ENCODE results near the gene PODNL1. TPM values are rescaled to one million over a fixed set of nuclear protein-coding genes. Genes with fewer than 3 reads are reported as not detected.

PODNL1 gene
- total and polyA plus RNA-seq, 10 of the 15 experiments (the other 5 are each of a cell fraction or from before 2014, with no cell fraction given): 0.04 to 0.44 TPM; not detected in 8

DNA sequence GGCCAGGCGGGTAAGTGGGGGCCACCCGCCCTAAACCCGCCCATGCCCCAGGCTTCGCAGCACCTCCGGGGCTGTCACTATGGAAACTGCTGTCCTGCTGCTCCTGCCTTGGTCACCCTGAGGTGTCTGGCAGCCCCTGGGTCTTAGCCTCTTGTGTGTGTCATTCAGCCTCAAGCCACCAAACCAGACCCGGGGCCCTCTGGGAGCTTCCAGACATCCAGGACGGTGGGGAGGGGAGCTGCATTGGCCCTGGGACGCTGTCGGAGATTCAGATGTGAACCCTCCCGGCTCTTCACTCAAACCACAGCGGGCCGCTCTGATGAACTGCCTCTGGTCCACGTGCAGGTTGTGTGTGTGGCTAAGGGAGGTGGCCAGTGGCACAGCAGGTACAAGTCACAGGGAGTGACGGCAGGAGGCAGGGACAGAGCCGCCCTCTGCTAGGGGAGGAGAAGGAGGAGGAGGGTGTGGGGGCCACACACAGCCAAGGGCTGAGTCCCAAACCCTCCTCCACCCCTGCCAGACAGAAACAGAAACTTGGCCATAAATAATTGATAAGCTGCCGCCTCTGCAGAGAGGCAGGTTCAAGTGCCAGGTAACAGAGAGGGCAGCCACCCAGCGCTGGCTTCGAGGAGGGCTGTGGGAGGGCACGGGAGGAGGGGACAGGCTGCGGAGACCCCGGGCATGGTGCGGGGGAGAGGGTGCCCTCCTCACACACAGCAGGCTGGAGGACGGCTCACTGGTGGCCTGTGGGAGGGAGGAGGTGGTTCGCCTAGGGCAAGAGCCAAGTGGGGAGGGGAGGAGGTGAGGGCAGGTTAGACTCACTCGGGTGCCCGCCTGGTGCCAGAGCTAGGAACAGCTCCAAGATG lies 53.3 kb downstream of the PODNL1 start:
- FAIRE-seq: no peak
- Histone ChIP-seq H3K36me3 (ENCODE audit: control insufficient read depth in 2 of 2, insufficient read depth in 2 of 2, low read length in 1 of 2) (no peaks in the 10 kb centered on the region), H3K79me2 (ENCODE audit: control insufficient read depth, insufficient read depth, low read length) (no peaks in the 10 kb centered on the region), H3K4me1 (ENCODE audit: control insufficient read depth, insufficient read depth, low read length) (peaks cover 25% of the 10 kb centered on the region), H3K4me3 (no peak overlapping the region), H3K27me3 (replicated peaks in 1 of 2; ENCODE audit: control insufficient read depth in 2 of 2, insufficient read depth in 2 of 2, low read length in 1 of 2) (no peaks in the 10 kb centered on the region), H3K9ac (ENCODE audit: control insufficient read depth, insufficient read depth, low read length) (no peak overlapping the region), H3K9me3 (replicated peaks; ENCODE audit: control insufficient read depth, insufficient read depth, low read length) (no peaks in the 10 kb centered on the region), H4K20me1 (ENCODE audit: control insufficient read depth, insufficient read depth) (no peaks in the 10 kb centered on the region), H3K27ac (ENCODE audit: control insufficient read depth, insufficient read depth) (no peak overlapping the region), H3K4me2 (ENCODE audit: control insufficient read depth, insufficient read depth) (no peak overlapping the region), H2AFZ (ENCODE audit: control insufficient read depth, low read depth, low read length) (no peak overlapping the region)
- CTCF ChIA-PET: interaction anchor here (1.5 to 8.1 kb wide), 9 partner anchors 9 to 189 kb away, joined by 3 to 152 read pairs (median 4); partner anchors contain the start of gene MISP3
- BruUV-seq (replicated peaks): no TSS peak
- POLR2A ChIA-PET: interaction anchor here (0.6 kb wide), 1 partner anchor 44 kb away, joined by 6 read pairs; no protein-coding TSS in a partner anchor
- WGBS (ENCODE audit: insufficient coverage, insufficient replicate concordance, low lambda C conversion rate, missing lambda C conversion rate): 46% methylated on average over 20 of the region's 26 CpGs
- SMC1A ChIA-PET (ENCODE audit: uncharacterized antibody, unreplicated experiment): interaction anchor here (0.6 kb wide), 1 partner anchor 56 kb away, joined by 3 read pairs; no protein-coding TSS in a partner anchor
- intact Hi-C loops (cut with micrococcal nuclease; ENCODE audit: unreplicated experiment) (loop anchor here (5.0 kb wide), 2 partner anchors 117 to 288 kb away; no protein-coding TSS in a partner anchor), in situ Hi-C loops (cut with MboI) (loop anchor here (5.0 to 25.0 kb wide), 2 partner anchors 187 to 452 kb away; partner anchors contain the start of gene MISP3)
- RAD21 ChIA-PET (ENCODE audit: unreplicated experiment): interaction anchor here (0.9 kb wide), 1 partner anchor 147 kb away, joined by 3 read pairs; the partner anchor contains the start of gene IL27RA
- no peak for ATAC-seq
- no peak for DNase-seq (ENCODE audit: low read depth, low spot score)
- TF ChIP-seq, protein P1, sequence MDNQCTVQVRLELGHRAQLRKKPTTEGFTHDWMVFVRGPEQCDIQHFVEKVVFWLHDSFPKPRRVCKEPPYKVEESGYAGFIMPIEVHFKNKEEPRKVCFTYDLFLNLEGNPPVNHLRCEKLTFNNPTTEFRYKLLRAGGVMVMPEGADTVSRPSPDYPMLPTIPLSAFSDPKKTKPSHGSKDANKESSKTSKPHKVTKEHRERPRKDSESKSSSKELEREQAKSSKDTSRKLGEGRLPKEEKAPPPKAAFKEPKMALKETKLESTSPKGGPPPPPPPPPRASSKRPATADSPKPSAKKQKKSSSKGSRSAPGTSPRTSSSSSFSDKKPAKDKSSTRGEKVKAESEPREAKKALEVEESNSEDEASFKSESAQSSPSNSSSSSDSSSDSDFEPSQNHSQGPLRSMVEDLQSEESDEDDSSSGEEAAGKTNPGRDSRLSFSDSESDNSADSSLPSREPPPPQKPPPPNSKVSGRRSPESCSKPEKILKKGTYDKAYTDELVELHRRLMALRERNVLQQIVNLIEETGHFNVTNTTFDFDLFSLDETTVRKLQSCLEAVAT (IDR thresholded peaks at IDR 0.05): no peak
- TF ChIP-seq JUND (IDR thresholded peaks at IDR 0.05; ENCODE audit: low read depth, low read length) (no peak), IKZF1 (conservative IDR thresholded peaks at IDR 0.05) (no peak), NFXL1 (IDR thresholded peaks at IDR 0.05; ENCODE audit: borderline replicate concordance) (no peak), EED (IDR thresholded peaks at IDR 0.05; ENCODE audit: low read depth) (no peak), ZNF622 (IDR thresholded peaks at IDR 0.05) (no peak), TCF12 (IDR thresholded peaks at IDR 0.05; ENCODE audit: low read depth, low read length) (no peak), SUPT20H (IDR thresholded peaks at IDR 0.05; ENCODE audit: borderline replicate concordance, control insufficient read depth, low read depth, low read length) (no peak), MEF2B (IDR thresholded peaks at IDR 0.05; ENCODE audit: partially characterized antibody, poor library complexity, severe bottlenecking) (no peak), ETV6 (conservative IDR thresholded peaks at IDR 0.05 in 1 of 2, IDR thresholded peaks at IDR 0.05 in 1 of 2; ENCODE audit: borderline replicate concordance in 1 of 2, low read depth in 1 of 2) (no peak), ZBED1 (IDR thresholded peaks at IDR 0.05; ENCODE audit: borderline replicate concordance) (no peak), NFIC (IDR thresholded peaks at IDR 0.05; ENCODE audit: low read depth, low read length) (no peak)
- TF ChIP-seq, protein P2, sequence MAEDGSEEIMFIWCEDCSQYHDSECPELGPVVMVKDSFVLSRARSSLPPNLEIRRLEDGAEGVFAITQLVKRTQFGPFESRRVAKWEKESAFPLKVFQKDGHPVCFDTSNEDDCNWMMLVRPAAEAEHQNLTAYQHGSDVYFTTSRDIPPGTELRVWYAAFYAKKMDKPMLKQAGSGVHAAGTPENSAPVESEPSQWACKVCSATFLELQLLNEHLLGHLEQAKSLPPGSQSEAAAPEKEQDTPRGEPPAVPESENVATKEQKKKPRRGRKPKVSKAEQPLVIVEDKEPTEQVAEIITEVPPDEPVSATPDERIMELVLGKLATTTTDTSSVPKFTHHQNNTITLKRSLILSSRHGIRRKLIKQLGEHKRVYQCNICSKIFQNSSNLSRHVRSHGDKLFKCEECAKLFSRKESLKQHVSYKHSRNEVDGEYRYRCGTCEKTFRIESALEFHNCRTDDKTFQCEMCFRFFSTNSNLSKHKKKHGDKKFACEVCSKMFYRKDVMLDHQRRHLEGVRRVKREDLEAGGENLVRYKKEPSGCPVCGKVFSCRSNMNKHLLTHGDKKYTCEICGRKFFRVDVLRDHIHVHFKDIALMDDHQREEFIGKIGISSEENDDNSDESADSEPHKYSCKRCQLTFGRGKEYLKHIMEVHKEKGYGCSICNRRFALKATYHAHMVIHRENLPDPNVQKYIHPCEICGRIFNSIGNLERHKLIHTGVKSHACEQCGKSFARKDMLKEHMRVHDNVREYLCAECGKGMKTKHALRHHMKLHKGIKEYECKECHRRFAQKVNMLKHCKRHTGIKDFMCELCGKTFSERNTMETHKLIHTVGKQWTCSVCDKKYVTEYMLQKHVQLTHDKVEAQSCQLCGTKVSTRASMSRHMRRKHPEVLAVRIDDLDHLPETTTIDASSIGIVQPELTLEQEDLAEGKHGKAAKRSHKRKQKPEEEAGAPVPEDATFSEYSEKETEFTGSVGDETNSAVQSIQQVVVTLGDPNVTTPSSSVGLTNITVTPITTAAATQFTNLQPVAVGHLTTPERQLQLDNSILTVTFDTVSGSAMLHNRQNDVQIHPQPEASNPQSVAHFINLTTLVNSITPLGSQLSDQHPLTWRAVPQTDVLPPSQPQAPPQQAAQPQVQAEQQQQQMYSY (CRISPR knock-in tag; IDR thresholded peaks at IDR 0.05): no peak
- TF ChIP-seq, protein P3, sequence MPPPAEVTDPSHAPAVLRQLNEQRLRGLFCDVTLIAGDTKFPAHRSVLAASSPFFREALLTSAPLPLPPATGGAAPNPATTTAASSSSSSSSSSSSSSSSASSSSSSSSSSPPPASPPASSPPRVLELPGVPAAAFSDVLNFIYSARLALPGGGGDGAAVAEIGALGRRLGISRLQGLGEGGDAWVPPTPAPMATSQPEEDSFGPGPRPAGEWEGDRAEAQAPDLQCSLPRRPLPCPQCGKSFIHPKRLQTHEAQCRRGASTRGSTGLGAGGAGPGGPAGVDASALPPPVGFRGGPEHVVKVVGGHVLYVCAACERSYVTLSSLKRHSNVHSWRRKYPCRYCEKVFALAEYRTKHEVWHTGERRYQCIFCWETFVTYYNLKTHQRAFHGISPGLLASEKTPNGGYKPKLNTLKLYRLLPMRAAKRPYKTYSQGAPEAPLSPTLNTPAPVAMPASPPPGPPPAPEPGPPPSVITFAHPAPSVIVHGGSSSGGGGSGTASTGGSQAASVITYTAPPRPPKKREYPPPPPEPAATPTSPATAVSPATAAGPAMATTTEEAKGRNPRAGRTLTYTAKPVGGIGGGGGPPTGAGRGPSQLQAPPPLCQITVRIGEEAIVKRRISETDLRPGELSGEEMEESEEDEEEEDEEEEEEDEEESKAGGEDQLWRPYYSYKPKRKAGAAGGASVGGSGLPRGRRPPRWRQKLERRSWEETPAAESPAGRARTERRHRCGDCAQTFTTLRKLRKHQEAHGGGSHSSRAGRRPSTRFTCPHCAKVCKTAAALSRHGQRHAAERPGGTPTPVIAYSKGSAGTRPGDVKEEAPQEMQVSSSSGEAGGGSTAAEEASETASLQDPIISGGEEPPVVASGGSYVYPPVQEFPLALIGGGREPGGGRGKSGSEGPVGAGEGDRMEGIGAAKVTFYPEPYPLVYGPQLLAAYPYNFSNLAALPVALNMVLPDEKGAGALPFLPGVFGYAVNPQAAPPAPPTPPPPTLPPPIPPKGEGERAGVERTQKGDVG (CRISPR knock-in tag; IDR thresholded peaks at IDR 0.05): no peak
